SK-N-SH treated with all-trans-retinoic acid at 6 μM for 48 hours (cell line): ENCODE measurements around the gene REEP1.

Source experiments
- ATAC-seq: fragments of 200-7000 bp; cut with Tn5 transposase; 3 replicates; pipeline ENCODE4 v1.9.1; 2020; ENCODE audit warnings: mild to moderate bottlenecking, moderate library complexity
- BACH2 ChIP-seq: fragments of 250-450 bp; sonication (Bioruptor Pico); IDR thresholded peaks from 2 replicates; pipeline ENCODE4 v1.9.0; 2021; ENCODE audit warnings: mild to moderate bottlenecking, borderline replicate concordance
- CSDC2 ChIP-seq: fragments of 250-450 bp; sonication (Bioruptor Pico); IDR thresholded peaks from 2 replicates; pipeline ENCODE4 v1.5.0; 2020; ENCODE audit warnings: mild to moderate bottlenecking, moderate library complexity
- ESRRG ChIP-seq: fragments of 250-450 bp; sonication (Bioruptor Pico); IDR thresholded peaks from 2 replicates; pipeline ENCODE4 v1.6.1; 2021; ENCODE audit warnings: mild to moderate bottlenecking
- GLIS3 ChIP-seq: fragments of 250-450 bp; sonication (Bioruptor Pico); IDR thresholded peaks from 2 replicates; pipeline ENCODE4 v1.5.0; 2020; ENCODE audit warnings: mild to moderate bottlenecking, moderate library complexity
- OSR1 ChIP-seq: fragments of 250-450 bp; sonication (Bioruptor Pico); IDR thresholded peaks from 2 replicates; pipeline ENCODE4 v1.8.0; 2022; ENCODE audit warnings: moderate library complexity, mild to moderate bottlenecking, inconsistent platforms
- PPARA ChIP-seq: fragments of 250-450 bp; sonication (Bioruptor Pico); IDR thresholded peaks from 2 replicates; pipeline ENCODE4 v1.5.0; 2020; ENCODE audit warnings: mild to moderate bottlenecking, borderline replicate concordance
- RARB ChIP-seq: fragments of 250-450 bp; sonication (Bioruptor Pico); IDR thresholded peaks from 2 replicates; pipeline ENCODE4 v1.8.0; 2021; ENCODE audit warnings: mild to moderate bottlenecking, moderate library complexity
- SNAI2 ChIP-seq: fragments of 250-450 bp; sonication (Bioruptor Pico); IDR thresholded peaks from 2 replicates; pipeline ENCODE4 v1.5.0; 2020; ENCODE audit warnings: mild to moderate bottlenecking, moderate library complexity
- TCF4 ChIP-seq: fragments of 250-450 bp; sonication (Bioruptor Pico); IDR thresholded peaks from 2 replicates; pipeline ENCODE4 v1.8.0; 2021; ENCODE audit warnings: mild to moderate bottlenecking, moderate library complexity, borderline replicate concordance
- TOX ChIP-seq: fragments of 250-450 bp; sonication (Bioruptor Pico); IDR thresholded peaks from 2 replicates; pipeline ENCODE4 v1.8.0; 2021; ENCODE audit warnings: mild to moderate bottlenecking, moderate library complexity, borderline replicate concordance
- ZC3H10 ChIP-seq: fragments of 250-450 bp; sonication (Bioruptor Pico); IDR thresholded peaks from 2 replicates; pipeline ENCODE4 v1.5.1; 2021; ENCODE audit warnings: mild to moderate bottlenecking, moderate library complexity
- ZFP3 ChIP-seq: fragments of 250-450 bp; sonication (Bioruptor Pico); IDR thresholded peaks from 2 replicates; pipeline ENCODE4 v1.5.0; 2020; ENCODE audit warnings: mild to moderate bottlenecking, moderate library complexity
- ZFP30 ChIP-seq: fragments of 450-650 bp; formaldehyde crosslinking; IDR thresholded peaks from 2 replicates; pipeline ENCODE4 v1.5.0; 2022; ENCODE audit warnings: mild to moderate bottlenecking, moderate library complexity
- ZNF70 ChIP-seq: fragments of 450-650 bp; formaldehyde crosslinking; IDR thresholded peaks from 2 replicates; pipeline ENCODE4 v1.5.0; 2020; ENCODE audit warnings: mild to moderate bottlenecking, moderate library complexity
- ZNF8 ChIP-seq: fragments of 450-650 bp; formaldehyde crosslinking; IDR thresholded peaks from 2 replicates; pipeline ENCODE4 v1.5.0; 2020; ENCODE audit warnings: mild to moderate bottlenecking, moderate library complexity
- TF ChIP-seq, protein P1 (sequence below): fragments of 250-450 bp; sonication (Bioruptor Pico); IDR thresholded peaks from 2 replicates; pipeline ENCODE4 v1.5.1; 2020; ENCODE audit warnings: low read depth, mild to moderate bottlenecking, moderate library complexity
- TF ChIP-seq, protein P2 (sequence below): fragments of 250-450 bp; sonication (Bioruptor Pico); IDR thresholded peaks from 2 replicates; pipeline ENCODE4 v1.5.1; 2021; ENCODE audit warnings: mild to moderate bottlenecking, moderate library complexity
- TF ChIP-seq, protein P3 (sequence below): fragments of 250-450 bp; sonication (Bioruptor Pico); IDR thresholded peaks from 2 replicates; pipeline ENCODE4 v1.8.0; 2020; ENCODE audit warnings: mild to moderate bottlenecking, moderate library complexity, borderline replicate concordance
- TF ChIP-seq, protein P4 (sequence below): fragments of 250-450 bp; sonication (Bioruptor Pico); IDR thresholded peaks from 2 replicates; pipeline ENCODE4 v1.8.0; 2021; ENCODE audit warnings: low read depth, mild to moderate bottlenecking, moderate library complexity, borderline replicate concordance
- TF ChIP-seq, protein P5 (sequence below): fragments of 250-450 bp; sonication (Bioruptor Pico); IDR thresholded peaks from 2 replicates; pipeline ENCODE4 v1.5.0; 2020; ENCODE audit warnings: mild to moderate bottlenecking, moderate library complexity

Gene REEP1

DNA sequence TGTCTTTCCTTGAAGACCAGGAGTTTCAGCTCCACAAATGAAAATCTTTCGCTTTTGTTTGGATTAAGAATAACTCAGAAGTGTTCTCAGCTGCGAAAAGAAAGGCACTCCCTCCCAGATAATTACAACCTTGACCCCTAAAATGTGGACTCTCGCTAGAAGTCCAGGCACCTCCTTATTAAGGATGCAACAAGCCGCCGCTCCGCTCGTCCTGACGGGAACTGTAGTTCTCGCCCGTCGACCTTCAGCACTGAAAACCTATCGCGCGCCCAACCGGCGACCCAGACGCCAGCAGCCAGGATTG is 142.7 kb downstream of the REEP1 start (continued):
- TF ChIP-seq, protein P1, sequence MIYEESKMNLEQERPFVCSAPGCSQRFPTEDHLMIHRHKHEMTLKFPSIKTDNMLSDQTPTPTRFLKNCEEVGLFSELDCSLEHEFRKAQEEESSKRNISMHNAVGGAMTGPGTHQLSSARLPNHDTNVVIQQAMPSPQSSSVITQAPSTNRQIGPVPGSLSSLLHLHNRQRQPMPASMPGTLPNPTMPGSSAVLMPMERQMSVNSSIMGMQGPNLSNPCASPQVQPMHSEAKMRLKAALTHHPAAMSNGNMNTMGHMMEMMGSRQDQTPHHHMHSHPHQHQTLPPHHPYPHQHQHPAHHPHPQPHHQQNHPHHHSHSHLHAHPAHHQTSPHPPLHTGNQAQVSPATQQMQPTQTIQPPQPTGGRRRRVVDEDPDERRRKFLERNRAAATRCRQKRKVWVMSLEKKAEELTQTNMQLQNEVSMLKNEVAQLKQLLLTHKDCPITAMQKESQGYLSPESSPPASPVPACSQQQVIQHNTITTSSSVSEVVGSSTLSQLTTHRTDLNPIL (CRISPR knock-in tag), result no peak

DNA sequence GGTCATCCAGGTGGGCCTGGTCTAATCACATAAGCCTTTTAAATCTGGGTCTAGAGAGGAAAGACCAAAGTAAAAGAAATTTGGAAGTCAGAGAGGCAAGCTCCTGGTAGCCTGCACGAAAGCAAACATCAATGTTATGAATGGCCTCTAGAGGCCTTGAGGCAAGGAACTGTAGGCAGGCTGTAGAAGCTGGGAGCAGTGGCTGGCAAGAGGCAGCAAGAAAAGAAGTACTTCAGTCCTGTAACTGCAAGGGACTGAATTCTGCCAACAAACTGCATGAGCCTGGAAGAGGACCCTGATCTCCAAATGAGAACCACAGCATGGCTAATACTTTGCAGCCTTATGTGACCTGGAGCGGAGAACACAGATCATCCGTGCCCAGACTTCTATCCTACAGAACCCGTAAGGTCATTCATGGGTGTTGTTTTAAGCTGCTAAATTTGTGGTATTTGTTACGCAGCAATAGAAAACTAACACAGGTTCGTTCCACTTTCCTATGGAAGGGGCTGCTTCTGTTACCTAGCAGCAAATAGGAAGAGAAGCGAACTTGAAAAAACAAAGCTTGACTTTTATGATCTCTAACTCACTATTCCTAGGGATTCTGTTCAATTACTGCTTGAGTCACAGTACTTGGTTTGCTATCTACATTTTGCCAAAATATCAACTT is 143.4 kb downstream of the REEP1 start:
- TF ChIP-seq ZFP3 (CRISPR knock-in tag) (no peak), ZC3H10 (CRISPR knock-in tag) (no peak), PPARA (CRISPR knock-in tag) (no peak), RARB (no peak), OSR1 (CRISPR knock-in tag) (no peak), BACH2 (no peak), ZNF70 (CRISPR knock-in tag) (no peak), ESRRG (CRISPR knock-in tag) (no peak), CSDC2 (CRISPR knock-in tag) (no peak), TCF4 (CRISPR knock-in tag) (no peak)
- TF ChIP-seq, protein P2, sequence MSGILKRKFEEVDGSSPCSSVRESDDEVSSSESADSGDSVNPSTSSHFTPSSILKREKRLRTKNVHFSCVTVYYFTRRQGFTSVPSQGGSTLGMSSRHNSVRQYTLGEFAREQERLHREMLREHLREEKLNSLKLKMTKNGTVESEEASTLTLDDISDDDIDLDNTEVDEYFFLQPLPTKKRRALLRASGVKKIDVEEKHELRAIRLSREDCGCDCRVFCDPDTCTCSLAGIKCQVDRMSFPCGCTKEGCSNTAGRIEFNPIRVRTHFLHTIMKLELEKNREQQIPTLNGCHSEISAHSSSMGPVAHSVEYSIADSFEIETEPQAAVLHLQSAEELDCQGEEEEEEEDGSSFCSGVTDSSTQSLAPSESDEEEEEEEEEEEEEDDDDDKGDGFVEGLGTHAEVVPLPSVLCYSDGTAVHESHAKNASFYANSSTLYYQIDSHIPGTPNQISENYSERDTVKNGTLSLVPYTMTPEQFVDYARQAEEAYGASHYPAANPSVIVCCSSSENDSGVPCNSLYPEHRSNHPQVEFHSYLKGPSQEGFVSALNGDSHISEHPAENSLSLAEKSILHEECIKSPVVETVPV (CRISPR knock-in tag), result no peak
- TF ChIP-seq, protein P3, sequence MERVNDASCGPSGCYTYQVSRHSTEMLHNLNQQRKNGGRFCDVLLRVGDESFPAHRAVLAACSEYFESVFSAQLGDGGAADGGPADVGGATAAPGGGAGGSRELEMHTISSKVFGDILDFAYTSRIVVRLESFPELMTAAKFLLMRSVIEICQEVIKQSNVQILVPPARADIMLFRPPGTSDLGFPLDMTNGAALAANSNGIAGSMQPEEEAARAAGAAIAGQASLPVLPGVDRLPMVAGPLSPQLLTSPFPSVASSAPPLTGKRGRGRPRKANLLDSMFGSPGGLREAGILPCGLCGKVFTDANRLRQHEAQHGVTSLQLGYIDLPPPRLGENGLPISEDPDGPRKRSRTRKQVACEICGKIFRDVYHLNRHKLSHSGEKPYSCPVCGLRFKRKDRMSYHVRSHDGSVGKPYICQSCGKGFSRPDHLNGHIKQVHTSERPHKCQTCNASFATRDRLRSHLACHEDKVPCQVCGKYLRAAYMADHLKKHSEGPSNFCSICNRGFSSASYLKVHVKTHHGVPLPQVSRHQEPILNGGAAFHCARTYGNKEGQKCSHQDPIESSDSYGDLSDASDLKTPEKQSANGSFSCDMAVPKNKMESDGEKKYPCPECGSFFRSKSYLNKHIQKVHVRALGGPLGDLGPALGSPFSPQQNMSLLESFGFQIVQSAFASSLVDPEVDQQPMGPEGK, result no peak
- TF ChIP-seq, protein P4, sequence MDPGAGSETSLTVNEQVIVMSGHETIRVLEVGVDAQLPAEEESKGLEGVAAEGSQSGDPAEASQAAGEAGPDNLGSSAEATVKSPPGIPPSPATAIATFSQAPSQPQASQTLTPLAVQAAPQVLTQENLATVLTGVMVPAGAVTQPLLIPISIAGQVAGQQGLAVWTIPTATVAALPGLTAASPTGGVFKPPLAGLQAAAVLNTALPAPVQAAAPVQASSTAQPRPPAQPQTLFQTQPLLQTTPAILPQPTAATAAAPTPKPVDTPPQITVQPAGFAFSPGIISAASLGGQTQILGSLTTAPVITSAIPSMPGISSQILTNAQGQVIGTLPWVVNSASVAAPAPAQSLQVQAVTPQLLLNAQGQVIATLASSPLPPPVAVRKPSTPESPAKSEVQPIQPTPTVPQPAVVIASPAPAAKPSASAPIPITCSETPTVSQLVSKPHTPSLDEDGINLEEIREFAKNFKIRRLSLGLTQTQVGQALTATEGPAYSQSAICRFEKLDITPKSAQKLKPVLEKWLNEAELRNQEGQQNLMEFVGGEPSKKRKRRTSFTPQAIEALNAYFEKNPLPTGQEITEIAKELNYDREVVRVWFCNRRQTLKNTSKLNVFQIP (CRISPR knock-in tag), result no peak
- TF ChIP-seq, protein P1 (CRISPR knock-in tag), result no peak
- TF ChIP-seq, all 23 proteins: peak for 0
- ATAC-seq, result no peak

DNA sequence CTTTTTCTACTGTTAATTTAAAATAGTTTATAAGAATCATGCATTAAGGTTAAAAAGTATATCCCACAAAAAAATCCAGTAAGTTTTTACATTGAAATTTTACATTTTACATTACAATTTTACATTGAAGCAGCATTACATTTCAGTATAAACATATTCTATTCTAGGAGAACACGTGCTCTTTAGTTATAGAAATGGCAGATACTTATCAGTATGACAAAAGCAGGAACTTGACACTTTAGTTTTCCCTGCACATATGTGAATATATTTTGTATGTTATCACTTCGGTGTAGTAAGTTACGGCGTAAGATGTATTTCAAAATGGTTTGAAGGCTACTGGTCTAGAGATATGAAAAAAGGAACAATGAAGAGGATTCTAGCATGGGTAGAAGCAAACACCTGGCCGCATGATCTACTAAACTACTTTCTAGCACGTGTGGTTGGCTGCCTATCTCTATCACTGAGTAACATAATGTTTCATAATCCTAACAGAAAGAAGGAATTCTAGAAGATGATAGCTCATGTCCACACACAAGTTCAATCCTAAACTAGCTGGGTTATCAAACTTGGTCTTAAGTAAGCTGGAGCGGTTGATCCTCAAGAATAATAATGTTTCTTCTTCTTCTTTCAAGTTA is 147.5 kb downstream of the REEP1 start:
- ATAC-seq, result no peak
- TF ChIP-seq SNAI2 (no peak), ZFP30 (CRISPR knock-in tag) (no peak), OSR1 (CRISPR knock-in tag) (no peak), TOX (CRISPR knock-in tag) (no peak), CSDC2 (CRISPR knock-in tag) (no peak), ZC3H10 (CRISPR knock-in tag) (no peak), PPARA (CRISPR knock-in tag) (no peak), ZNF8 (CRISPR knock-in tag) (no peak), GLIS3 (no peak), ZNF70 (CRISPR knock-in tag) (no peak), BACH2 (no peak), TCF4 (CRISPR knock-in tag) (no peak)
- TF ChIP-seq, protein P2 (CRISPR knock-in tag), result no peak
- TF ChIP-seq, protein P5, sequence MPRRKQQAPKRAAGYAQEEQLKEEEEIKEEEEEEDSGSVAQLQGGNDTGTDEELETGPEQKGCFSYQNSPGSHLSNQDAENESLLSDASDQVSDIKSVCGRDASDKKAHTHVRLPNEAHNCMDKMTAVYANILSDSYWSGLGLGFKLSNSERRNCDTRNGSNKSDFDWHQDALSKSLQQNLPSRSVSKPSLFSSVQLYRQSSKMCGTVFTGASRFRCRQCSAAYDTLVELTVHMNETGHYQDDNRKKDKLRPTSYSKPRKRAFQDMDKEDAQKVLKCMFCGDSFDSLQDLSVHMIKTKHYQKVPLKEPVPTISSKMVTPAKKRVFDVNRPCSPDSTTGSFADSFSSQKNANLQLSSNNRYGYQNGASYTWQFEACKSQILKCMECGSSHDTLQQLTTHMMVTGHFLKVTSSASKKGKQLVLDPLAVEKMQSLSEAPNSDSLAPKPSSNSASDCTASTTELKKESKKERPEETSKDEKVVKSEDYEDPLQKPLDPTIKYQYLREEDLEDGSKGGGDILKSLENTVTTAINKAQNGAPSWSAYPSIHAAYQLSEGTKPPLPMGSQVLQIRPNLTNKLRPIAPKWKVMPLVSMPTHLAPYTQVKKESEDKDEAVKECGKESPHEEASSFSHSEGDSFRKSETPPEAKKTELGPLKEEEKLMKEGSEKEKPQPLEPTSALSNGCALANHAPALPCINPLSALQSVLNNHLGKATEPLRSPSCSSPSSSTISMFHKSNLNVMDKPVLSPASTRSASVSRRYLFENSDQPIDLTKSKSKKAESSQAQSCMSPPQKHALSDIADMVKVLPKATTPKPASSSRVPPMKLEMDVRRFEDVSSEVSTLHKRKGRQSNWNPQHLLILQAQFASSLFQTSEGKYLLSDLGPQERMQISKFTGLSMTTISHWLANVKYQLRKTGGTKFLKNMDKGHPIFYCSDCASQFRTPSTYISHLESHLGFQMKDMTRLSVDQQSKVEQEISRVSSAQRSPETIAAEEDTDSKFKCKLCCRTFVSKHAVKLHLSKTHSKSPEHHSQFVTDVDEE (CRISPR knock-in tag), result no peak
- TF ChIP-seq, protein P1 (CRISPR knock-in tag), result no peak
